Transverse colon (tissue), 4 donors: ENCODE data around the gene GPR55. TPM values are rescaled to one million over a fixed set of nuclear protein-coding genes. Genes with fewer than 3 reads are reported as not detected.

Experiments used
- DNase-seq: peaks from one replicate; pipeline ENCODE4 v3.0.0-alpha.2; 2019
- H3K27ac ChIP-seq, 4 donors: fragments of 200-600 bp; sonication (generic); 2 replicates each; pipeline ENCODE4 v1.5.1; 2016 to 2018; ENCODE audit warnings: inconsistent platforms in 4 of 4
- H3K27me3 ChIP-seq: fragments of 200-600 bp; sonication (generic); 2 replicates; pipeline ENCODE4 v1.5.1; 2017; ENCODE audit warnings: inconsistent platforms
- H3K36me3 ChIP-seq, 4 donors: fragments of 200-600 bp; sonication (generic); 2 replicates each; pipeline ENCODE4 v1.5.1; 2017 to 2019; ENCODE audit warnings: inconsistent platforms in 4 of 4
- H3K4me1 ChIP-seq, 4 donors: fragments of 200-600 bp; sonication (generic); 2 replicates each; pipeline ENCODE4 v1.5.1; 2017 to 2020; ENCODE audit warnings: inconsistent platforms in 4 of 4
- H3K4me3 ChIP-seq, 4 donors: fragments of 200-600 bp; sonication (generic); 1 replicate in 1 of 4; 2 replicates in 3 of 4; pipeline versions ENCODE4 v1.5.1 to v1.6.1; 2017 to 2019; ENCODE audit warnings: inconsistent platforms in 4 of 4
- H3K9me3 ChIP-seq, 2 donors: fragments of 200-600 bp; sonication (generic); 2 replicates each; pipeline ENCODE4 v1.5.1; 2017 to 2019; ENCODE audit warnings: inconsistent platforms in 2 of 2
- CTCF ChIP-seq, 5 experiments: fragments of 200-600 bp in 3 of 5; fragments of 450-650 bp in 2 of 5; sonication (generic) in 3 of 5; IDR thresholded peaks; 1 replicate in 2 of 5; 2 replicates in 3 of 5; pipeline ENCODE4 v1.5.1; 2016 to 2017; ENCODE audit warnings: antibody characterized with exemption in 5 of 5, inconsistent platforms in 3 of 5, mild to moderate bottlenecking in 2 of 5, moderate library complexity in 1 of 5
- EP300 ChIP-seq: sonication (generic); formaldehyde crosslinking; IDR thresholded peaks from one replicate; pipeline ENCODE4 v1.6.1; 2017; ENCODE audit warnings: antibody characterized with exemption, low read depth
- POLR2A ChIP-seq: fragments of 450-650 bp; IDR thresholded peaks from one replicate; pipeline ENCODE4 v1.6.1; 2016; ENCODE audit warnings: antibody characterized with exemption, mild to moderate bottlenecking, moderate library complexity
- POLR2AphosphoS5 ChIP-seq, 3 donors: sonication (generic); formaldehyde crosslinking; IDR thresholded peaks; one replicate each; pipeline ENCODE4 v1.6.1; 2016; ENCODE audit warnings: antibody characterized with exemption in 3 of 3
- WGBS, 2 donors: methylation state at CpG; one replicate each; pipeline ENCODE4 v1.1.5; 2018; ENCODE audit warnings: low coverage in 1 of 2; 5-methylcytosine and 5-hydroxymethylcytosine counted together
- in situ Hi-C, 4 donors: fragments of 200-750 bp; cut with MboI; loops; one replicate each; pipeline versions ENCODE4 v1.15.0 to v1.15.1; 2017; ENCODE audit warnings: low sequenced_read_pairs in 3 of 4, low pct_ligation_motif_present in 1 of 4, low pct_unique_long_range_greater_than_20kb in 1 of 4
- intact Hi-C: fragments of 100-400 bp; cut with DNase I; formaldehyde crosslinking; loops from one replicate; pipeline ENCODE4 v1.15.1; 2023; ENCODE audit warnings: low total_unique reads
- total RNA-seq, 4 donors: library from RNA; depleted of rRNA; stranded (reverse); fragments of >200 nt; gene quantifications; one replicate each; pipeline ENCODE4 v1.1.0, GENCODE V29; 2016

The GPR55 gene
- total RNA-seq, 4 donors from 2014 or later: 0.40 to 16.1 (median 2.0) TPM

DNA sequence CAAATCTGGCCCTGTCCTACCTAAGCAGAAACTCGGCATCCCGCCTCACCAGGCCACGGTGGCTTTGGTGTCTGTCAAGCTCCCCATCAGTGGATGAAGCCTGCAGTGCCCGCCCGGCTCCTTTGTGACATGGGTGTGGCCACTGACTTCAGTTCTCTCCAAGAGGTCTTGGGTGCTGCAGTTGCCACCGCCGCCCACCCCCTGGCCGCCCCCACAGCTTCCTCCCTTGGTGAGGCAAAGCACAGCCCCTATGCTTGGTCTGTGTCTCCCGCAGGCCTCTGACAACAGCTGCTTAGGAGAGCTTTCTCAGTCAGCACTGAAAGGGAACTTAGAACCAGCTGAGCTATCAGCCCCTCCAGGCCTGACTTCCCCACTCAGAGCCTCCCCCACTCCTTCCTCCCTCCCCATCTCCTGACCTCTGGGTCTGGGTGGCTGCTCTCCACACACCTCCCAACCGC, 22.9 kb upstream of the GPR55 start:
- Histone ChIP-seq H3K27me3 (no peaks in the 10 kb centered on the region), H3K4me3 (no peak overlapping the region), H3K36me3 (no peaks in the 10 kb centered on the region), H3K27ac (no peak overlapping the region), H3K4me1 (no peaks in the 10 kb centered on the region), H3K9me3 (no peaks in the 10 kb centered on the region)
- TF ChIP-seq POLR2AphosphoS5 (IDR thresholded peaks at IDR 0.05): no peak
- no peak for TF ChIP-seq EP300
- TF ChIP-seq CTCF (IDR thresholded peaks at IDR 0.05): no peak
- TF ChIP-seq POLR2A: no peak
- in situ Hi-C loops (no loop called here), intact Hi-C loops (no loop called here)
- no peak for DNase-seq
- 72% methylated on average over 10 of the region's 10 CpGs; no CpG with 5 or more reads in 1 of the 2 donors for WGBS, 2 donors

DNA sequence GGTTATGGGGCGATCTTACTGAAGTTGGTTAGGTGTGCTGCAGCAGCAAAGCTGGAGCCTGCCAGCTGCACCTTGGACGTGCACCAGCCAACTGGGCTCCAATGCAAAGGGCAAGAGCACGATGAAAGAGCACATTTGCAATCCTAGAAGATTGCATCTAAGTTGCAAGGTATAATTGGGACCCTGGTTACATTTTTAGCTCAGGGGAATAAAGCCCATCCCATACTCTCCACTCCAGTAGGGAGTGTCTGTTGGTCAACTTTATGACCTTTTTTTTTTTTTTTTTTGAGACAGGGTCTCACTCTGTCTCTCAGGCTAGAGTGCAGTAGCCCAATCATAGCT, 22.2 kb upstream of the GPR55 start:
- no peaks in the 10 kb centered on the region for H3K36me3 ChIP-seq
- DNase-seq: no peak
- intact Hi-C loops (no loop called here), in situ Hi-C loops (no loop called here)
- 75 to 91% methylated on average over 1 to 3 of the region's 3 CpGs for WGBS, 2 donors
- no peaks in the 10 kb centered on the region for H3K4me1 ChIP-seq
- H3K9me3 ChIP-seq: no peaks in the 10 kb centered on the region
- no peak overlapping the region for H3K27ac ChIP-seq
- TF ChIP-seq EP300 (no peak), CTCF (IDR thresholded peaks at IDR 0.05) (no peak), POLR2AphosphoS5 (IDR thresholded peaks at IDR 0.05) (no peak), POLR2A (no peak)
- H3K27me3 ChIP-seq: no peaks in the 10 kb centered on the region
- no peak overlapping the region for H3K4me3 ChIP-seq

- no peak overlapping the region for H3K27ac ChIP-seq
- H3K27me3 ChIP-seq: no peaks in the 10 kb centered on the region
- intact Hi-C loops (no loop called here), in situ Hi-C loops (no loop called here)
- H3K4me1 ChIP-seq: no peaks in the 10 kb centered on the region
- no peaks in the 10 kb centered on the region for H3K9me3 ChIP-seq
- H3K36me3 ChIP-seq: no peaks in the 10 kb centered on the region
- no peak overlapping the region for H3K4me3 ChIP-seq
- WGBS, 2 donors: 78 to 100% methylated on average over 2 to 7 of the region's 7 CpGs
- TF ChIP-seq POLR2A (no peak), EP300 (no peak)
- no peak for DNase-seq
Observed at GRCh38 chr2:230946429-230947234, 21.6 kb upstream of the GPR55 start.

DNA sequence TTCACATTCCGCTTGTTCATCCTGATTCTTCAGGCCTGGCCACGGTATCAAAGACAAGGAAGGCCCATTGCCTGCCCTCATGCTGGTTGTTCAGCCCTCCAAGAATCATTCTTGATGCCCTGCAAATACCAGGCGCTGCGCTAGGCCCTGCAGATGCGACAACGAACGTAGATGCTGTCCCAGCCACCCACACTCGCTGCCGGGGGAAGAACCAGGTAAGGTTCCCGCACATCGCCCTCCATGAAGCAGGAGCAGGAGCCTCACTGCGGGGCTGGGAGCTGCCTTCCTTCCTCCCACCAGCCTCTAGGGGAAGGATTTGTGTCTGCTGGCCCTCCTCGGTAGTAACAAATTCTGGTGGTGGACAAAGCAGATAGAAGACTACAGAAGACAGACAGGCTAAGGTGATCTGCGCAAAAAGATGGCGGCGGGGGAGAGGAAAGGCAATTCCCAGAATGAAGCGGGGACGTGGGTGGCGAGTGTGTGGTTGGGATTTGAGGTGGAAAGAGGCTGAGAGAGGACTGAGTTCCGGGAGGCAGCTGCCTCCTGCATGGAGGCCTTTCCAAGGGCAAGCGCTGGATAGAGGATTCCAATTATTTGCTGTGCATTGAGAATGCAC, 19.8 kb upstream of the GPR55 start:
- no peak overlapping the region for H3K27ac ChIP-seq
- in situ Hi-C loops: no loop called here
- WGBS, 2 donors: 80 to 92% methylated on average over 1 to 21 of the region's 21 CpGs
- H3K36me3 ChIP-seq: no peaks in the 10 kb centered on the region
- no peaks in the 10 kb centered on the region for H3K9me3 ChIP-seq
- no peak for TF ChIP-seq POLR2A
- no peak for TF ChIP-seq CTCF (IDR thresholded peaks at IDR 0.05)
- TF ChIP-seq EP300: no peak
- TF ChIP-seq POLR2AphosphoS5 (IDR thresholded peaks at IDR 0.05): no peak
- no peak overlapping the region for H3K4me3 ChIP-seq
- no peaks in the 10 kb centered on the region for H3K4me1 ChIP-seq
- DNase-seq: no peak
- intact Hi-C loops: no loop called here
- H3K27me3 ChIP-seq: no peaks in the 10 kb centered on the region
